Measurements from ENCODE around the gene COL11A2. TPM values are rescaled to one million over a fixed set of nuclear protein-coding genes. Genes with fewer than 3 reads are reported as not detected.
"Not testable (repeated sequence)": the region's sequence is repeated elsewhere in the genome, so short reads cannot be mapped to it uniquely, and the experiment has no call there.

The COL11A2 gene
- total RNA-seq, 2 donors from 2014 or later: 1.9 to 3.4 TPM

DNA sequence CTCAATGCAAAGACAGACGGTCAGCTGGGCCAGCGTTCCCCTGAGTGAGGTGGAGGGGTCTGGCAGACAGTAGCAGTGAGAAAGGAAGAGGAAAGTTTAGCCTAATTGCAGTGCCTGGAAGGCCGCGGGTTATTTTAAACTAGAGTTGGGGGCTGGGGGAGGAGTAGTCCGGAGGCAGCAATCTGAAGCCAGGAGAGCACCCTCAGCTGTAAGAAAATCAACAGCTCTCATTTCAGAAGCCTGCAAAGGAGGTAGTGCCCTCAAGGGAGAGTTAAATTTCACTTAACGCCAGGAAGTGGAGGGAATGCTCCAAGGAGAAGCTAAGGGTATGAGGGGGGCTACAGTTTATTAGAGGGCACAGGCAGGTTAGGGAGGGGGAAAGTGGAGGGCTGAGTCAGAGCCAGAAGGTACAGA lies 43.0 kb upstream of the COL11A2 start:
- no peaks in the 10 kb centered on the region for H3K27me3 ChIP-seq (replicated peaks; ENCODE audit: insufficient read depth)
- ATAC-seq (ENCODE audit: insufficient number of reproducible peaks, low FRiP score, low read depth) (no peak), DNase-seq (ENCODE audit: low spot score) (no peak)
- TF ChIP-seq, protein P1, sequence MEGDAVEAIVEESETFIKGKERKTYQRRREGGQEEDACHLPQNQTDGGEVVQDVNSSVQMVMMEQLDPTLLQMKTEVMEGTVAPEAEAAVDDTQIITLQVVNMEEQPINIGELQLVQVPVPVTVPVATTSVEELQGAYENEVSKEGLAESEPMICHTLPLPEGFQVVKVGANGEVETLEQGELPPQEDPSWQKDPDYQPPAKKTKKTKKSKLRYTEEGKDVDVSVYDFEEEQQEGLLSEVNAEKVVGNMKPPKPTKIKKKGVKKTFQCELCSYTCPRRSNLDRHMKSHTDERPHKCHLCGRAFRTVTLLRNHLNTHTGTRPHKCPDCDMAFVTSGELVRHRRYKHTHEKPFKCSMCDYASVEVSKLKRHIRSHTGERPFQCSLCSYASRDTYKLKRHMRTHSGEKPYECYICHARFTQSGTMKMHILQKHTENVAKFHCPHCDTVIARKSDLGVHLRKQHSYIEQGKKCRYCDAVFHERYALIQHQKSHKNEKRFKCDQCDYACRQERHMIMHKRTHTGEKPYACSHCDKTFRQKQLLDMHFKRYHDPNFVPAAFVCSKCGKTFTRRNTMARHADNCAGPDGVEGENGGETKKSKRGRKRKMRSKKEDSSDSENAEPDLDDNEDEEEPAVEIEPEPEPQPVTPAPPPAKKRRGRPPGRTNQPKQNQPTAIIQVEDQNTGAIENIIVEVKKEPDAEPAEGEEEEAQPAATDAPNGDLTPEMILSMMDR (IDR thresholded peaks at IDR 0.05): no peak
- no peaks in the 10 kb centered on the region for H3K4me1 ChIP-seq (ENCODE audit: control insufficient read depth in 1 of 2, low read depth in 2 of 2)
- H3K36me3 ChIP-seq: no peaks in the 10 kb centered on the region
- H3K4me3 ChIP-seq: no peak overlapping the region
- H3K9me3 ChIP-seq: no peaks in the 10 kb centered on the region
- H3K27ac ChIP-seq: no peak overlapping the region

DNA sequence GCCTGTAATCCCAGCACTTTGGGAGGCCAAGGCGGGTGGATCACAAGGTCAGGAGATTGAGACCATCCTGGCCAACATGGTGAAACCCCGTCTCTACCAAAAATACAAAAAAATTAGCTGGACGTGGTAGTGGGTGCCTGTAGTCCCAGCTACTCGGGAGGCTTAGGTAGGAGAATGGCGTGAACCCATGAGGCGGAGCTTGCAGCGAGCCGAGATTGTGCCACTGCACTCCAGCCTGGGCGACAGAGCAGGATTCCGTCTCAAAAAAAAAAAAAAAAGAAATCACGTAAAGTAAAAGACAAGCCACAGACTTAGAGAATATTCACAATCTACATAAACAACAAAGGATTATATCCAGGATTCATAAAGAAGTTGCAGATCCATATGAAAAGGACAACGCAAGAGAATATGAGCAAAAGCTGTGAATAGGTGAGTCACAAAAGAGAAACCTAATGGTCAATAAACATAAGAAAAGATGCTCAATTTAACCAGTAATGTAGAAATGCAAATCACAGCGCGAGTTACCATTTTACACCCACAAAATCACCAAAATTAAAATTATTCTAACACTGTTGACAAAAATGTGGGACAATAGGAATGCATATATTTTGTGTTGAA lies 34.3 kb upstream of the COL11A2 start:
- not testable (repeated sequence) for H3K4me1 ChIP-seq (ENCODE audit: control insufficient read depth in 1 of 2, low read depth in 2 of 2); ATAC-seq (ENCODE audit: insufficient number of reproducible peaks, low FRiP score, low read depth); H3K27me3 ChIP-seq (replicated peaks; ENCODE audit: insufficient read depth); DNase-seq (ENCODE audit: low spot score); H3K4me3 ChIP-seq; H3K36me3 ChIP-seq; H3K9me3 ChIP-seq; H3K27ac ChIP-seq

- Histone ChIP-seq H3K27ac (no peak overlapping the region), H3K27me3 (replicated peaks; ENCODE audit: insufficient read depth) (peaks cover 2% of the 10 kb centered on the region), H3K4me1 (ENCODE audit: control insufficient read depth in 1 of 2, low read depth in 2 of 2) (peaks cover 2 to 13% of the 10 kb centered on the region in 2 donors), H3K9me3 (no peaks in the 10 kb centered on the region), H3K4me3 (no peak overlapping the region), H3K36me3 (no peaks in the 10 kb centered on the region)
- ATAC-seq (ENCODE audit: insufficient number of reproducible peaks, low FRiP score, low read depth) (no peak), DNase-seq (ENCODE audit: low spot score) (no peak)
- TF ChIP-seq, protein P1 (IDR thresholded peaks at IDR 0.05): no peak
Measured at GRCh38 chr6:33217681-33218080, 25.4 kb upstream of the COL11A2 start.

DNA sequence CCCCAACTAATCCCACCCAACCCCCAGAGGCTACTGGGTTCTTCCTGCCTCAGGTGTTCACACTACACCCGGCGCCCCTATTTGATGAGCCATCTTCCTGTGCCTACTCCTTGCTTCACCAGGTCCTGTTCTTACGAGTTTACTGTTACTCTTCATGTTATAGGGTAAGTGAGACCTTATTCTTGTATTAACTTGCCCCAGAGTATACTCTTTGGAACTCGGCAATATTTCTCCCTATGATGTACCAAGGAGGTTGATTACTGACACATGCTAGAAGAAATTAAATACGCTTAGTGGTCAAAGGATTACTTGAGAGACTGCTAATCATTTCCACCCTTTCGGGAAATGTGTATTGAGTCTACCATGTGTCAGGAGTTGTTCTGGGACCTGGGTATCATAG lies 25.0 kb upstream of the COL11A2 start:
- Histone ChIP-seq H3K9me3 (no peaks in the 10 kb centered on the region), H3K27me3 (replicated peaks; ENCODE audit: insufficient read depth) (no peaks in the 10 kb centered on the region), H3K27ac (no peak overlapping the region), H3K36me3 (no peaks in the 10 kb centered on the region), H3K4me3 (no peak overlapping the region), H3K4me1 (ENCODE audit: control insufficient read depth in 1 of 2, low read depth in 2 of 2) (peaks cover 4 to 18% of the 10 kb centered on the region in 2 donors)
- DNase-seq (ENCODE audit: low spot score) (no peak), ATAC-seq (ENCODE audit: insufficient number of reproducible peaks, low FRiP score, low read depth) (no peak)
- TF ChIP-seq, protein P1 (IDR thresholded peaks at IDR 0.05): no peak

DNA sequence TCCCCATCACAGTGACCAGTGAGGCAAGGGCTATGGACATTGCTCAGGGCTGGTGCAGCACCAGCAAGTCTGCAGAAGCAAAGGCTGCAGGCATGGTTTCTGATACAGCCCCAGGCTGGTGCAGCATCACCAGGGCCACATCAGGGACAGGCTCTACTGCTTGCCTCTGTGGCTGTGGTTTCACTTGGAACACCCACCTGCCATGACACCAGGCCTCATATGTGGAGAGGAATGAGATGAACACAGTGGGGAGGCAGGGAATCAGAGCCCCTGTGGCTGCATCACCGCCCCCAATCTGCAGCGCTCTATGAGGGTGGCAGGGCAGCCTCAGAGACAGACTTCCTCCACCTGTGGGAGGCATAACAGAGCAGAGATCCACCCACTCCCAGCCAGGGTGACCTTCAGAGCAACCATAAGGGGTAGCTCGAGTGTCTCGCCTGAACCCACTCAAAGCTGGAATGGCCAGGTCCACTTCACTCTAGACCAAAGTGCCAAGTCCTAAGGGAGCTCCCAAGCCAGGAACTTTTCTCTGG lies 23.9 kb upstream of the COL11A2 start:
- ATAC-seq (ENCODE audit: insufficient number of reproducible peaks, low FRiP score, low read depth) (no peak), DNase-seq (ENCODE audit: low spot score) (no peak)
- no peaks in the 10 kb centered on the region for H3K9me3 ChIP-seq
- H3K4me3 ChIP-seq: no peak overlapping the region
- H3K4me1 ChIP-seq (ENCODE audit: control insufficient read depth in 1 of 2, low read depth in 2 of 2): peaks cover 4 to 19% of the 10 kb centered on the region in 2 donors
- H3K27me3 ChIP-seq (replicated peaks; ENCODE audit: insufficient read depth): no peaks in the 10 kb centered on the region
- no peak overlapping the region for H3K27ac ChIP-seq
- TF ChIP-seq, protein P1 (IDR thresholded peaks at IDR 0.05): no peak
- no peaks in the 10 kb centered on the region for H3K36me3 ChIP-seq
